Activated naive CD4-positive, alpha-beta T cell (primary cell): ENCODE data around the gene URAD.

Experiments
- DNase-seq, 4 experiments: peaks; one replicate each; lab custom pipeline; 2025; lab: John Stamatoyannopoulos, UW

URAD gene

GRCh38 chr13:28000567-28000966 is 12.1 kb upstream of the URAD start:
- no peak for DNase-seq

DNA sequence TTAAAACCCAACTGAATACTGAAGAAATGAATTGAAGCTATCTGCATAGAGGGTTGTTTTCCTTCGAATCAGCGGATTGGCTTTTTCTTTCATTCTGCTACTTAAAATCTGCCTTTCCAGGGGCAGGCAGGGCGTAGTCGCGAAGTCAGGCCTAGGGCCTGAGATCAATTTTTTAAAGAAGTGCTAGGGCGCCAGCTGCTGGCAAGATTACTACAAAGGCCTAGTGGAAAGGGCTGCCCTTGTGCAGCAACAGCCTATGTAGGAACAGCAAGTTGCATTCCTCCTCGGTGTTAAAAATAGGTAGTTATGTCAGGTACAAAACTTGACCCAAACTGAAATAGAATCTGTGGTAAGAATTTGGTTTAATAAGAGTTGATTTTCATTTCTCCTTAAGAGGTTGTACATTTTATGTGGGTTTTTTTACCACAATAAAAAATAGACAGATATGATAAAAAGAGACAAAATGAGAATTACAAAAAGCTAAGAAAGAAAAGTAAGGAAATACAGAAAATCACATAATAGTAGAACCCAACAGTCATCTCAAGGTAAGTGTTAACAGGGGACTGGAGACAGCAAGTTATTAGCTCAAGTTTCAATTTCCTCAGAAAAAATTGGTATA is 9.5 kb upstream of the URAD start:
- DNase-seq: peak in 1 of 4 experiments; percentile 1

GRCh38 chr13:27991881-27992280 is 3.4 kb upstream of the URAD start:
- no peak for DNase-seq

DNA sequence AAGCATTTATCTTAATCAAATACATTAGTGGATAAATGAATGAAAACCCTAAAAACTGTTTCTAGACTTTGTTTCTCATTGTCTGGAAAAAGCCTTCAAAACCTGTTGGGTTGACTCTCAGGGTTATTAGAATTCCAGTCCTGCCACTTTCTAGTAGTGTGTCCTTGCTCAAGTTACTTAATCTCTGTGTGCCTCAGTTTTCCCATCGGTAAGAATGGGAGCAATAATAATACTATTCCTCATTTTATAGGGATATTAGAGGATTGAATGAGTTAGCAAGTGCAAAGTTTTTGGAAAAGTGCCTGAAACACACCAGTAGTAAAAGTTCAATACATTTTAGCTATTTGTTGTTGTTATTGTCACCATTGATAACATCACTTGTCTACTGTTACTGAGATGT is 2.9 kb downstream of the URAD start:
- no peak for DNase-seq

- DNase-seq: no peak
Observed at GRCh38 chr13:27982361-27982760, 6.1 kb downstream of the URAD start.

DNA sequence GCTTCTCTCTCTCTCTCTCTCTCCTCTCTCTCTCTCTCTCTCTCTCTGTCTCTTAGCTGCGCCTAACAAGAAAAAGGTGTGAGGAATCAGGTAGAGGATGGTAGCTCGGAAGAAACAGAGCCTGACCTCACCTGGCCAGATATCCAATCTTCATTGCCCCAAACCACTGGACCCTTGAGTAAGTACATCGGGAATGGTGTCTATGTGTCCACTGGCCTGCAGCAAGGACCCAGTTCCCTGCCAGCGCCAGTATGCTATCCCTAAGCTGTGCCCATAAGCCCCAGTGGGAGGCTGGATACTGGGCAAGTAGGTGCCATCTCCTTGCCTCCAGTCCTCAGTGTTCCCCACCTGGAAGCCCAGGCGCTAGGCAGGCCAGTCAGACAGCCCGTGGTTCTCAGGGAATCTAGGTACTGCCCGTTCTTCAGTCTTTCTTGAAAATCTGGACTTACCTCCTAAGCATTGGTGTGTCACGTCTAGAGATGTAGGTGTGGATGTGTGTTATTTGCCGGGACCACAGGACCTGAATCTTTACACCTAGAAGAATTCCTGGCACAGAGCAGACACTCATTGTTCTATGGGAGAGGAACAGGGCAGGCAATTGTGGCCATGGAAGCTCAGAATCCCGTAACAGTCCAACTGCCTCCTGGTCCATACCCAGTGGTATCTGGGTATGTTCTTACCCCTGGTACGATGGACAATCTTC is 7.3 kb downstream of the URAD start:
- no peak for DNase-seq

GRCh38 chr13:27980280-27980998 is 8.1 kb downstream of the URAD start:
- no peak for DNase-seq

DNA sequence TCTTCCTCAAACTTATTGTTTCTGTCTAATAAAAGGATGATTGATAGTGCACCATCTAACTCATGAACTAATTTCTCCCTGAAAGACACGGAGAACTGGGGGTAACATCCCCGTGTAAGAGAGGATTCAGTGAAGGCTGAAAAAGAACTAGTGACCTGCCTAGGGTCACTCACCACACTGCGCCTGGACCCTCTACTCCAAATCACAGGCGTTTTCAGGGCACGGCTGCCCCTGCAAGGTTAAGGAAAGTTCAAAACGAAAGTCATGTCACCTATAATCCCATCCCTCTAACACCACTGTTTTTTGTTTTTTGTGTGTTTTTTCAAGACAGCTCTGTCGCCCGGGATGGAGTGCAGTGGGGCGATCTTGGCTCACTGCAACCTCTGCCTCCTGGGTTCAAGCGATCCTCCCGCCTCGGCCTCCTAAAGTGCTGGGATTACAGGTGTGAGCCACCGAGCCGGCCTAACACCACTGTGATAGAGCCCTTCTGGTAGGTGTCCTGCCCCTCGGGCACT is 8.7 kb downstream of the URAD start:
- DNase-seq: no peak

- DNase-seq: no peak
Observed at GRCh38 chr13:27979001-27979643, 9.4 kb downstream of the URAD start.

GRCh38 chr13:27978301-27978968 is 10.1 kb downstream of the URAD start:
- DNase-seq: no peak

GRCh38 chr13:27977476-27978300 is 10.8 kb downstream of the URAD start:
- no peak for DNase-seq

GRCh38 chr13:27976362-27977091 is 12.0 kb downstream of the URAD start:
- DNase-seq: no peak

DNA sequence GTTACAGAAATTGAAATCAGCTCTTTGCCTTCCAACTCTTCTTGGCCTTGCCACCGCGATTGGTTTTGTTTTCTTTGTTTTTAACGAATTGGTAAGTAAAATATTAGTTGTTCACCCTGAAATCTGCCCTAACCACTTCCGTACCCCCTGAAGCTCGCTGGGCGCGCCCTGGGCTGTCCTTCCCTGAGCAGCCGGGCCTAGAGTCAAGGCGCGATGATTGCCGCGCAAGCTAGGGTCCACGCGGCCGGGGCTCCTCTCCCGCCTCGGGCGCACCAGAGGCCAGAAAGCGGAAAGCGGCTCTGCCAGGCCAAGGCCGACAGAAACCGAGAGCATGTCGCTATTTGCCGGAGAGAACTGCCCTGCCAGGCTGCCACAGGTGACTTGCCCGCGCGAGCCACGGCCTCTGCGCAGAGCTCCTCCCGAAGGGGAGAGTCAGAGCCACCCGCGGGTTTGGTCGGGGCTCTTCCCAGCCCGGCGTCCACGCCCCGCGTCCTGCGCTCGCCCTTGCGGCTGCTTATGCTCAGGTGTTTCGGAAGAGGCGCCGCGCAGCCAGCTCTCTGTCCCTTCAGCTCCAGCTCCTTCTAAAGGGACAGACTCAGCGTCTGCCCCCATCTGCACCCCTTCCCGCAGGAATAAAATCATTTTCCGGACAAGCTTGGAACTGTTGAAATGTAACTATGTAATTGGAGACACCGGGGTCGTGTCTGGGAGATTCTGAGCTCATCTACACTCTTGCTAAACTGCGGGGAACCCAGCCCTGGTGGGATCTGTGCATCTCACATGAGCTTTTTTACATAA is 12.7 kb downstream of the URAD start:
- no peak for DNase-seq

DNA sequence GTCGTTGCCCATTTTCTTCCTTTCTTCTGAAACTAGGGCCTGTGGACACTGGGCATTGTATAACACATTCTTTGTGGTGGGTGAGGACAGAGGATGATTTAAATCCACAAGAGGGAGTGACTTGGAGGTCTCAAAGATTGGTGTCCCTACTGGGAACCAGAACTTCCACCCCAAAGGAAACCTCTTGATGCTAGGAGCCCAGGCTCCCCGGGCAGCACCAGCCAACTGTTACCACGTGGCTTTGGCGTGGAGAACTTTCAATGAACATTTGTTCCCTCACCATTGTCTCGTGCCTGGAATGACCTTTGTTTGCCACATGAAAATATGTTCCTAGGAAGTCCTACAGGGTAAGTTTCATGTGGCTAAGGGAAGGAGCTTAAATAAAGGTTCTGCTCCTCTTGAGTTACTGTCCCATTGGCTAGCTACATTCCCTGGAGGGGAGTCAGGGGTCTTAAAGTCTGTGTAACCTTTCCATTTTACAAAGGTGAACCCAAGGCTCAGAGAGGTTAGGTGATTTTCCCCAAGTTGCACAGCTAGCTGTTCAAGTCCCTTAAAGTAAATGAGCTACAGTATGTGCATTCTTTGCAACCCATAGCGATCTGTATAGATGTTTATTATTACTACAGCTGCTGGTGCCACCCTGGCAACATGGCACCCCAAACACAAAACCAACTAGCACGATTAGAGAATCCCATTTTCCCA is 14.4 kb downstream of the URAD start:
- no peak for DNase-seq

DNA sequence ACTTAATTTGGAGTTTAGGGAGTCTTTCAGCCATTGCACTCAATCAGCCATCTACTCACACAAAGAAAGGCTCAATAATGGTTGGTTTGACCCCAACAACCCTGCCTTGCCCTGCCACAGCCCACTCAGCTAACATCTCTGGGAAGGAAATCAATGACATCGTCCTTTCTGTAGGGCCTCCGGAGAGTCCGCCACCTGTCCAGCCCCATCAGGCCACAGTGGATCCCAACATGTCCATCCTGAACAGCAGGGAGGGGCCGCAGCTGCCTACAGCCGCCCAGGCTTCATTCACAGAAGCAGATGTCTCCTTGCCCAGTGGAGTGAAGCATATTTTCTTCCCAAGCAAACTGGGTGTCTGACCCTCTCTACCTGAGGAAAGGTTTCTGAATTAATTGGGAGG is 15.2 kb downstream of the URAD start:
- DNase-seq: no peak

DNA sequence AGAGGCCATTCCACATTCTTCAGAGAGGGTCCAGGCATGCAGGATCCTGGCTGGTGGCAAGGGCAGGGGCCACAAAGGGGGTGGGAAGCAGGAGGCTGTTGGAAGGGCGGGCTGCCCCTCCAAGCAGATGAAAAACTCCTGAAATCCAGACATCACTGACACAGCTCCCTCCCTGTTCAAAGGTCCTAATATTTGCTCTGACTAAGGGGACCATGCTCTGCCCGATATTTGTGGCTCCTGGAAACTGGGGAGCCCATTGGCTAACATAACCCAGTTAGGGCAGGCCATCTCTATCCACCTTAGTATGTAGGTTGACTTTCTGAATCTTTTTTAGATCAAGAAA is 16.0 kb downstream of the URAD start:
- DNase-seq: no peak

DNA sequence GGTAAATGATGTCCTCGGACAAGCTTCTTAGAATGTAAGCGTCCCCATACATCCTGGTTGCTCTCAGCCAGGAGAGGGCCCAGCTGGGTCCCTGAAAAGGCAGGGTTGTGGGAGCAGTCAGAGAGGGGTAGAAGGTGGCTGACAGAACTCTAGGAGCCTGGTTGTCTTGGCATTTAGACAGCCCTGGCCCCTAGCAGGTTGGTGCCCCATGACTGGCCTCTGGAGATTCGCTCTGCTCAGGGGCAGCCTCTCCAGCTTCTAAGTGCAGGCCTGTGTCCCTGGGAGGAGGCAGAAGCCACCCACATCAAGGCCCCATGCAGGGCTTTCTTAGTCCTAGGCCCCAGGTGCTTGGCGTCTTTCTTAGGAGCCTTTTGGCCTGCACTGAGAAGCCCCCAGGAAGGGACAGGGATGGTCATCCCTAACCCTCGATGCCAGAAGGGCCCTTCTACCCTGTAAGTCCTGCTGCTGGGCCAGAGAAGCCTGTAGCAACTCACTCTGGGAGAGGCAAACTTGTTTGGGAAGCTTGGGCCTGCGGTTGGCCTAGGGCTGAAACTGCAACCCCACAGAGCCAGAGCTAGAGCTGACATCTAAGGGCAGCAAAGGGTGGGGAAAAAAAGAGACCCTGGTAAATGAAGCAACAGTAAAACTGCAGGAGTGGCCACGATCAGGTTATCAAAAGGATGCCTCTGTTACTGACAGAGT is 16.6 kb downstream of the URAD start:
- DNase-seq: no peak

GRCh38 chr13:27971236-27971645 is 17.3 kb downstream of the URAD start:
- no peak for DNase-seq
